Uterus (tissue), 4 donors: ENCODE measurements around the gene COL4A2. TPM values are rescaled to one million over a fixed set of nuclear protein-coding genes. Genes with fewer than 3 reads are reported as not detected.
A peak's percentile ranks its signal among the peaks of the same experiment; 100 is the strongest.

Experiments
- DNase-seq, 2 donors: peaks; one replicate each; pipeline ENCODE4 v3.0.0-alpha.2; 2019 to 2020
- H3K27ac ChIP-seq, 2 donors: fragments of 200-600 bp; sonication (generic); 1 replicate in 1 of 2; 2 replicates in 1 of 2; pipeline ENCODE4 v1.5.1; 2016 to 2018
- H3K27me3 ChIP-seq, 2 donors: fragments of 200-600 bp; sonication (generic); one replicate each; pipeline ENCODE4 v1.5.1; 2018 to 2019; ENCODE audit warnings: control low read depth in 1 of 2
- H3K36me3 ChIP-seq, 2 donors: fragments of 200-600 bp; sonication (generic); one replicate each; pipeline ENCODE4 v1.5.1; 2019; ENCODE audit warnings: control low read depth in 1 of 2
- H3K4me1 ChIP-seq, 2 donors: fragments of 200-600 bp; sonication (generic); one replicate each; pipeline ENCODE4 v1.5.1; 2018 to 2019; ENCODE audit warnings: control low read depth in 1 of 2
- H3K4me3 ChIP-seq, 2 donors: fragments of 200-600 bp; sonication (generic); 1 replicate in 1 of 2; 2 replicates in 1 of 2; pipeline ENCODE4 v1.5.1; 2018 to 2019; ENCODE audit warnings: mild to moderate bottlenecking in 1 of 2
- H3K9me3 ChIP-seq, 2 donors: fragments of 200-600 bp; sonication (generic); one replicate each; pipeline ENCODE4 v1.5.1; 2019; ENCODE audit warnings: control low read depth in 1 of 2
- CTCF ChIP-seq, 4 experiments: fragments of 200-600 bp in 2 of 4; fragments of 450-650 bp in 2 of 4; sonication (generic) in 2 of 4; IDR thresholded peaks; one replicate each; pipeline ENCODE4 v1.5.1; 2016 to 2019; ENCODE audit warnings: antibody characterized with exemption in 4 of 4, mild to moderate bottlenecking in 2 of 4, moderate library complexity in 1 of 4
- POLR2A ChIP-seq, 2 donors: fragments of 450-650 bp; IDR thresholded peaks; one replicate each; pipeline ENCODE4 v1.6.1; 2016; ENCODE audit warnings: antibody characterized with exemption in 2 of 2, mild to moderate bottlenecking in 1 of 2, moderate library complexity in 1 of 2
- intact Hi-C: fragments of 100-400 bp; cut with DNase I; formaldehyde crosslinking; loops from one replicate; pipeline ENCODE4 v1.15.1; 2023; ENCODE audit warnings: low total_unique reads
- total RNA-seq, 4 donors: library from RNA; depleted of rRNA in 3 of 4; stranded (reverse); fragments of >200 nt in 3 of 4; gene quantifications; one replicate each; pipeline versions ENCODE4 v1.1.0 to v1.2.4, GENCODE V29; 2014 to 2023
- donor health status: DM: yes; HTN: yes; CAD: no.

The COL4A2 gene
- total RNA-seq, 4 donors from 2014 or later, result 157 to 606 (median 284) TPM

- Histone ChIP-seq H3K36me3 (no peaks in the 10 kb centered on the region), H3K27ac (peak overlapping the region; percentile 65 to 83), H3K4me1 (peaks cover 11 to 14% of the 10 kb centered on the region in 2 donors), H3K9me3 (no peaks in the 10 kb centered on the region), H3K27me3 (no peaks in the 10 kb centered on the region), H3K4me3 (no peak overlapping the region)
- no peak for DNase-seq
- intact Hi-C loops, result no loop called here
- no peak for TF ChIP-seq CTCF (IDR thresholded peaks at IDR 0.05)
- TF ChIP-seq POLR2A (IDR thresholded peaks at IDR 0.05), result no peak
Measured at GRCh38 chr13:110367620-110368019, 60.5 kb downstream of the COL4A2 start.

DNA sequence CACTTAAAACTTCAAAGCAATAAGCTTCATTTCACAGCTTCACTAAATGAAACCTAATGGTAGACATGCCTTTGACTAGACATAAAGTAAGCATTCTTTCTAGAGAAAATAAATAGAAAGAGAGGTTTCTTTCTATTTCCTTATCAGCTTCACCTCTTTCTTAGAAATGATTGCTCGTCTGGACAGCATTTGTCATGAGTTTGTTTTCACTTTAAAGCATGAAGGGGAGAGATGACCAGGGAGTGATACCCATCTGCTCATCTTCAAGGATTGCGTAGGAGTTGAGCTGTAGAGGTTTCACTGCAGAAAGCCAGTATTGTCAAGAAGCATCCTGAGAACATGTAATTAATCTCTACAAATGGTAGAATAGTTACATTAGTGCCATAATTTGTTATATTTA lies 61.3 kb downstream of the COL4A2 start:
- Histone ChIP-seq H3K4me1 (peaks cover 6 to 7% of the 10 kb centered on the region in 2 donors), H3K27me3 (no peaks in the 10 kb centered on the region), H3K36me3 (no peaks in the 10 kb centered on the region), H3K4me3 (no peak overlapping the region), H3K27ac (peak overlapping the region; percentile 65 to 83), H3K9me3 (no peaks in the 10 kb centered on the region)
- intact Hi-C loops, result no loop called here
- DNase-seq, result no peak
- TF ChIP-seq POLR2A (IDR thresholded peaks at IDR 0.05) (no peak), CTCF (IDR thresholded peaks at IDR 0.05) (no peak)

- DNase-seq, result no peak
- Histone ChIP-seq H3K4me3 (no peak overlapping the region), H3K27me3 (no peaks in the 10 kb centered on the region), H3K9me3 (no peaks in the 10 kb centered on the region), H3K4me1 (peaks cover 0 to 7% of the 10 kb centered on the region in 2 donors), H3K27ac (peak overlapping the region; percentile 7 to 83), H3K36me3 (no peaks in the 10 kb centered on the region)
- TF ChIP-seq CTCF (IDR thresholded peaks at IDR 0.05), result no peak
- no peak for TF ChIP-seq POLR2A (IDR thresholded peaks at IDR 0.05)
- intact Hi-C loops, result no loop called here
Measured at GRCh38 chr13:110369400-110369799, 62.3 kb downstream of the COL4A2 start.

DNA sequence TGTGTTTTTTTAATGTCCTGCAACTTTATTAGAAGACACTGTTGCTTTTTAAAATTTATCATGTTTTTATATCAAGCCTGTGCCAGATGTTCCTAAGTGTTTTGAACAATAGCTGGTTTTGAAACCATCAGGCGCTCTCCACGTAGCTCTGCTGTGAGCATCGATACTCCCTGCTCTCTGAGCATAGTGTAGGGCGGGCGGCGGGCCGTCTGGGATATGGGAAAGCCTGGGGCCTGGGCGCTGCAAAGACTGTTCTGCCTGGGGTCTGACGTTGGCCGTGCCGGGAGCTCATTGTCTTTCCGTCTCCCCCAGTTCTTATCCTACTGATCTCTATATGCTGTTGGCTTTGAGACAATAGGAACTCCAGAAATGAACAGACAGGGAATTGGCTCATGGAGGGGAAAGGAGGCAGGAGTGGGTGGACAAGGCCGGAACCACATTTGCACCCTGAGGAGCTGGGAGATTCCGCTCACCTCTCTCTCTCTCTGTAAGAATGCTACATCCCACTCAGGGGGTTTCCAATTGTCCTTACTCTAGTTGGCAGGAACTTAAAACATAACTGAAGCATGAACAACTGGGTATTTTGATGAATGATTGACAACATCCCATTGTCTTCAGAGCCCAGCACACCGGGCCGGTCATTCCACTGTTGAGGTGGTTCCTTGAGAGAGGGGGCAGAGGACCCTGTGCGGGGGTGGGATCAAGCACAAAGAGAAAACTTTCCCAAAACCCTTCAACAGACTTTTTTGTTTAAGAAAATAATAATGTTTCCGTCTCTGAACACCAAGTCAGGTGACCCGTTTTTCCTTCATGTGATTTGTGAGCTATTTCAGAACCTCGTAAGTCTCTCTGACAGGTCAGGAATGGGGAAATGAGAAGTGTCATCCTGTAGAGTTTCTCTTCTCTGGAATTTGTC lies 64.7 kb downstream of the COL4A2 start:
- peaks cover 4 to 16% of the 10 kb centered on the region in 2 donors for H3K4me1 ChIP-seq
- no peaks in the 10 kb centered on the region for H3K27me3 ChIP-seq
- TF ChIP-seq CTCF (IDR thresholded peaks at IDR 0.05) (no peak), POLR2A (IDR thresholded peaks at IDR 0.05) (no peak)
- no peak overlapping the region for H3K4me3 ChIP-seq
- intact Hi-C loops, result no loop called here
- H3K27ac ChIP-seq, result peak overlapping the region; percentile 89 to 97
- peak; percentile 48 to 68 for DNase-seq
- no peaks in the 10 kb centered on the region for H3K36me3 ChIP-seq
- no peaks in the 10 kb centered on the region for H3K9me3 ChIP-seq

GRCh38 chr13:110372676-110373075 lies 65.6 kb downstream of the COL4A2 start:
- no peak for DNase-seq
- Histone ChIP-seq H3K27ac (peak overlapping the region; percentile 89 to 97), H3K27me3 (no peaks in the 10 kb centered on the region), H3K4me1 (peaks cover 10 to 19% of the 10 kb centered on the region in 2 donors), H3K9me3 (no peaks in the 10 kb centered on the region), H3K36me3 (no peaks in the 10 kb centered on the region), H3K4me3 (no peak overlapping the region)
- no peak for TF ChIP-seq CTCF (IDR thresholded peaks at IDR 0.05)
- TF ChIP-seq POLR2A (IDR thresholded peaks at IDR 0.05), result no peak
- intact Hi-C loops, result no loop called here
